NT2/D1 (cell line): ENCODE data around the gene GOLGA6L24.
"Not testable (repeated sequence)": the region's sequence is repeated elsewhere in the genome, so short reads cannot be mapped to it uniquely, and the experiment has no call there.

ENCODE experiments used
- DNase-seq: peaks from one replicate; pipeline ENCODE4 v3.0.0-alpha.2; 2011; ENCODE audit warnings: low read depth, low spot score
- H3K27me3 ChIP-seq: 2 replicates; pipeline ENCODE4 v1.6.0; 2011; ENCODE audit warnings: mild to moderate bottlenecking; ENCODE audit not compliant: insufficient read length, insufficient read depth
- H3K36me3 ChIP-seq: 2 replicates; pipeline ENCODE4 v1.6.1; 2011; ENCODE audit warnings: mild to moderate bottlenecking, low read length, mixed read lengths; ENCODE audit not compliant: insufficient read depth, insufficient read length
- H3K4me1 ChIP-seq: 2 replicates; pipeline ENCODE4 v1.5.1; 2011; ENCODE audit not compliant: insufficient read depth, insufficient read length
- H3K4me3 ChIP-seq: 2 replicates; pipeline ENCODE4 v1.5.1; 2011; ENCODE audit warnings: low read depth; ENCODE audit not compliant: insufficient read length
- H3K9ac ChIP-seq: 2 replicates; pipeline ENCODE4 v1.6.0; 2011; ENCODE audit warnings: low read depth; ENCODE audit not compliant: insufficient read length
- H3K9me3 ChIP-seq: 2 replicates; pipeline ENCODE4 v1.5.1; 2011; ENCODE audit warnings: mild to moderate bottlenecking, low read length; ENCODE audit not compliant: insufficient read depth

The GOLGA6L24 gene

GRCh38 chr15:28310454-28310853, 47.4 kb downstream of the GOLGA6L24 start:
- H3K9me3 ChIP-seq, DNase-seq, H3K4me1 ChIP-seq, H3K27me3 ChIP-seq, H3K9ac ChIP-seq, H3K4me3 ChIP-seq: not testable (repeated sequence)
- H3K36me3 ChIP-seq = peaks cover 13% of the 10 kb centered on the region

DNA sequence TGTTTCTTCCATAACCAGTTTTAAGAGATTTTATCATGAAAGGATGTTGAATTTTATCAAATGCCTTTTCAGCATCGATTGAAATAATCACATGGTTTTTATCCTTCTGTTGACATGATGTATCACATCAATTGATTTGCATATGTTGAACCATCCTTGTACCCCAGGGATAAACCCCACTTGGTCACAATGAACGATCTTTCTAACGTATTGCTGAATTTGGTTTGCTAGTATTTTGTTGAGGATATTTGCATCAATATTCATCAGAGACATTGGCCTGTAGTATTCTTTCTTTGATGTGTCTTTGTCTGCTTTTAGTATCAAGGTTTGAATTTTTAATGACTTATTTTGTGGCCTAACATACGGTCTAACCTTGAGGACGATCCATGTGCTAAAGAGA, 49.2 kb downstream of the GOLGA6L24 start:
- DNase-seq, H3K9me3 ChIP-seq, H3K27me3 ChIP-seq: not testable (repeated sequence)

More for the DNA sequence above, 49.2 kb downstream of the GOLGA6L24 start:
- not testable (repeated sequence) for H3K4me1 ChIP-seq, H3K4me3 ChIP-seq, H3K9ac ChIP-seq, H3K36me3 ChIP-seq
